GM21717 (cell line): ENCODE data around the gene USO1.

Source experiments
- ATAC-seq: cut with Tn5 transposase; IDR thresholded peaks from one replicate; pipeline ENCODE4 v1.9.1; 2021; ENCODE audit warnings: mild to moderate bottlenecking, moderate library complexity; ENCODE audit not compliant: unreplicated experiment

USO1 gene

GRCh38 chr4:75841641-75842520, 117.5 kb downstream of the USO1 start:
- no peak for ATAC-seq

GRCh38 chr4:75843596-75843995, 119.2 kb downstream of the USO1 start:
- ATAC-seq: no peak

- ATAC-seq: no peak
These were observed 119.8 kb downstream of the USO1 start for GRCh38 chr4:75844151-75844662.

- ATAC-seq: no peak
These were observed 121.6 kb downstream of the USO1 start for GRCh38 chr4:75845992-75846391.

- ATAC-seq: peak; percentile 62
These were observed 123.9 kb downstream of the USO1 start for GRCh38 chr4:75848171-75848760.

GRCh38 chr4:75848891-75849290, 124.5 kb downstream of the USO1 start:
- ATAC-seq: no peak

- no peak for ATAC-seq
These were observed 125.1 kb downstream of the USO1 start for GRCh38 chr4:75849461-75849860.

- ATAC-seq: no peak
These were observed 134.3 kb downstream of the USO1 start for GRCh38 chr4:75858721-75859120.

GRCh38 chr4:75860606-75861005, 136.2 kb downstream of the USO1 start:
- no peak for ATAC-seq
